Motor neuron (in vitro differentiated cells): ENCODE data around the gene RHOU. TPM values are rescaled to one million over a fixed set of nuclear protein-coding genes. Genes with fewer than 3 reads are reported as not detected.

Source experiments
- ATAC-seq, 8 experiments: fragments of 200-7000 bp; cut with Tn5 transposase; replicated peaks in 6 of 8; 2 replicates each; pipeline ENCODE4 v1.8.0; 2021; ENCODE audit warnings: mild to moderate bottlenecking in 8 of 8, moderate library complexity in 8 of 8
- H3K27ac ChIP-seq, 2 donors: fragments of 250-450 bp; sonication (Bioruptor Pico); 2 replicates each; pipeline ENCODE4 v1.9.0; 2021; ENCODE audit warnings: antibody characterized with exemption in 2 of 2, mild to moderate bottlenecking in 2 of 2, moderate library complexity in 1 of 2
- H3K4me1 ChIP-seq, 2 donors: fragments of 250-450 bp; sonication (Bioruptor Pico); replicated peaks in 1 of 2; 2 replicates each; pipeline ENCODE4 v1.6.1; 2021; ENCODE audit warnings: antibody characterized with exemption in 2 of 2, mild to moderate bottlenecking in 2 of 2, moderate library complexity in 1 of 2
- H3K4me3 ChIP-seq, 5 donors: fragments of 250-450 bp; sonication (Bioruptor Pico); 2 replicates each; pipeline ENCODE4 v1.9.0; 2021; ENCODE audit warnings: antibody characterized with exemption in 5 of 5, mild to moderate bottlenecking in 5 of 5, moderate library complexity in 4 of 5
- WGBS, 10 experiments: fragments of 450-650 bp; shearing (Covaris generic); methylation state at CpG; one replicate each; pipeline ENCODE4 v1.0.0; 2022; 5-methylcytosine and 5-hydroxymethylcytosine counted together
- in situ Hi-C, 9 experiments: fragments of 400-800 bp; cut with MboI; loops; one replicate each; pipeline ENCODE4 v1.15.0; 2021; ENCODE audit warnings: low sequenced_read_pairs in 9 of 9, low pct_unique_long_range_greater_than_20kb in 2 of 9; ENCODE audit not compliant: unreplicated experiment in 9 of 9
- total RNA-seq, 8 experiments: library from RNA; unstranded; fragments of 300-600 nt; gene quantifications; 2 replicates each; pipeline versions ENCODE4 v1.2.3 to v1.2.4, GENCODE V29; 2022

RHOU gene
- total RNA-seq, 8 experiments from 2014 or later: 3.3 to 51.6 (median 21.2) TPM

DNA sequence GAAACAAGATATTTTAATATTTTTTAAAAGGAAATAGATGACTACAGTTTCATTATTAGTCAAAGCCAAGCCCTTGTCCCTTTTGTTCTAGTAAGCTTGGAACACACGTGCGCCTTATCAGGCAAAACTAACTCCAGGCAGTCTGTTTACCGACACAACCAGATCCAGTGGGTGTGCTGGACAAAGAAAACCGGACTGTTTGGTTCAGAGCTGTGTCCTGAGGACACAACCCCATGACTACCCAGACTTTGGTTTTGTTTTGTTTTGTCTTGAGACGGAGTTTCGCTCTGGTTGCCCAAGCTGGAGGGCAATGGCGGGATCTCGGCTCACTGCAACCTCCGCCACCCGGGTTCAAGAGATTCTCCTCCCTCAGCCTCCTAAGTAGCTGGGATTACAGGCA lies 13.9 kb upstream of the RHOU start:
- WGBS, 10 experiments: 80 to 99% (median 90%) methylated on average over 2 to 10 of the region's 10 CpGs; no CpG with 5 or more reads in 3 of the 10 experiments
- H3K4me1 ChIP-seq: peaks cover 10% of the 10 kb centered on the region in 2 donors
- H3K4me3 ChIP-seq: no peak overlapping the region
- in situ Hi-C loops: no loop called here
- H3K27ac ChIP-seq: no peak overlapping the region
- no peak for ATAC-seq

DNA sequence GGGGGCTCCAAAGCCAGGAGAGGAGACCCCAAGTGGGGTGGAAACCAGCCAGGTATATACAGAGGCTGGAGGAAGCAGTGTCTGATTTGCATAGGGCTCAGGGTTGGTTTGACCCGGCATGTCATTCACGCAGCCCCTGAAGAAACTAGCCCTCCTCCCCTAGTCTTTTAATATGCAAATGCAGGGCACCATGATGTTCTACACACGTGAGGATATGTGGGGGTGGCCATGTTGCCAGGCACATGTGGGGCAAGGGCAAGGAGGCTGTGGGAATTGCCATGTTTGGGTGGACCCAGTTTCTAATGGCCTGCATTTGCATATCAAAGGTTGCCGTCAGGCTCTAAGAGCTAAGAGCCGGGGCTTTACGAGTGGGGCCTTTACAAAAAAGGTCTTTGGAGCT lies 12.0 kb upstream of the RHOU start:
- ATAC-seq: peak in 3 of 8 experiments; percentile 64 to 83 (median 76)

DNA sequence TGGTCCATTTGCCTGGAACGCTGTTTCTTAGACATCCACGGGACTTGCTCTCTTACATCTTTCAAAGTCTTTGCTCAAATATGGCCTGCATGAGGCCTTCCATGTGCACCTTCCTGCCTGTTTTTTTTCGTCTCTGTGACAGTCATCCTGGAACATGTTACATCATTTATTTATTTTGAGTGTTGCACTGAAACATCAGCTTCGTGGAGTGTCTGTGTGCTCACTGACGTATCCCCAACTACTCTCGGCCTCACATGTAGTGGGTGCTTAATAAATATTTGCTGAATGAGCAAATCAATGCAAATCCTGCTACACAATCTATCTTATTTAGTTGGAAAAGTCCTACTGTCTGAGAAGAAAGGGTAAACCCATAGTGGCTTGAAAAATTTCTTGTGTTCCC lies 11.4 kb upstream of the RHOU start:
- in situ Hi-C loops: no loop called here
- H3K27ac ChIP-seq: no peak overlapping the region
- no peak overlapping the region for H3K4me3 ChIP-seq
- peaks cover 10% of the 10 kb centered on the region in 2 donors for H3K4me1 ChIP-seq
- 40 to 94% (median 83%) methylated on average over 2 to 6 of the region's 6 CpGs for WGBS, 10 experiments
- ATAC-seq: peak in 1 of 8 experiments; percentile 27

More for the DNA sequence above, 12.0 kb upstream of the RHOU start:
- in situ Hi-C loops: no loop called here
- no peak overlapping the region for H3K4me3 ChIP-seq
- no peak overlapping the region for H3K27ac ChIP-seq
- 22 to 100% (median 56%) methylated on average over 2 to 6 of the region's 6 CpGs; no CpG with 5 or more reads in 2 of the 10 experiments for WGBS, 10 experiments
- peaks cover 10% of the 10 kb centered on the region in 2 donors for H3K4me1 ChIP-seq

DNA sequence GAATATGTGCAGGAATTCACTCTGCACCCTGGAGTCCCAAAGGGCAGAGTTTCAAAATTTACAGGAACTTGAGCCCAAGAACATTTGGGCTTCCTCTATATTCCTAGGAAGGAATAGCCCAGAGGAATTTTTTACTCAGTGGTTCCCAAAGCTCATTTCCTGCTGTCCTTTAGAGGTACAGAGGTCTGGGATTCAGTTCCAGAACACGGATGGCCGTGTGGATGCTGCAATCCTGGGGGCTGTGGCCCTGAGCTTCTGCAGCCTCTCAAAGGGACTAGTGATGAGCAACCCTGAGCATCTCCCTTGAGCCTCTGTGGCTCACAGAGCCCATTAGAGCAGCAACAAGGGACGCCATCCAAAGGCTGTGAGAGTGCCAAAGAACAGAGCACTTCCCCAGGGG lies 10.1 kb upstream of the RHOU start:
- in situ Hi-C loops: loop anchor here in 2 of 9 experiments (25.0 kb wide), 1 partner anchor 512 kb away; no protein-coding TSS in a partner anchor
- no peak overlapping the region for H3K4me3 ChIP-seq
- H3K4me1 ChIP-seq: peaks cover 10% of the 10 kb centered on the region in 2 donors
- H3K27ac ChIP-seq: no peak overlapping the region
- 40 to 100% (median 97%) methylated on average over 2 to 3 of the region's 3 CpGs; no CpG with 5 or more reads in 4 of the 10 experiments for WGBS, 10 experiments
- no peak for ATAC-seq

DNA sequence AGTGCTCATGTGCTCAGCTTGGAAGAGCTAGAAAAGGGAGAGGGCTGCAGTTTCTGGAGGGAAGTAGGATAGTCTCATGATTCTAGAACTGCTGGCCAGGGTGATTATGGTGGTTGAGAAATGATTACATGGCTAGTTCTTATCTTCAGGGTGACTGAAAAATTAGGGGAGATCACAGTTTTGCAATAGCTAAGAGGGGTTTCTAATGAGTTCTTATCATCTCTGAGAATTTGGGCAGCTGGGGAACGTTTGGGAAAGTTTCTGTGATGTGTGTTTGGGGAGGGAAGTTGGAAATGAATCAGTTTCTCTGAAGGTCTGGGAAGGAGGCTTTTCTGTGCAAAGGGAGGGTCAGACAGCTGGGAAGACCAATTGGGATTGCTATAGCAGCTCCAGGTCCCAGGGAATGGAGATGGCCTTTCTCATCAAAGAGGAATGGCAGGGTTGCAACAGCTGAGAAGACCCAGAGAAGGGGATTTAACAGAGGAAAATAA lies 7.6 kb upstream of the RHOU start:
- no peak overlapping the region for H3K27ac ChIP-seq
- H3K4me3 ChIP-seq: no peak overlapping the region
- H3K4me1 ChIP-seq: peaks cover 10% of the 10 kb centered on the region in 2 donors
- no peak for ATAC-seq
- in situ Hi-C loops: loop anchor here in 2 of 9 experiments (25.0 kb wide), 1 partner anchor 510 kb away; no protein-coding TSS in a partner anchor
- 0 to 29% (median 27%) methylated on average over 1 of the region's 1 CpG; no CpG with 5 or more reads in 5 of the 10 experiments for WGBS, 10 experiments

DNA sequence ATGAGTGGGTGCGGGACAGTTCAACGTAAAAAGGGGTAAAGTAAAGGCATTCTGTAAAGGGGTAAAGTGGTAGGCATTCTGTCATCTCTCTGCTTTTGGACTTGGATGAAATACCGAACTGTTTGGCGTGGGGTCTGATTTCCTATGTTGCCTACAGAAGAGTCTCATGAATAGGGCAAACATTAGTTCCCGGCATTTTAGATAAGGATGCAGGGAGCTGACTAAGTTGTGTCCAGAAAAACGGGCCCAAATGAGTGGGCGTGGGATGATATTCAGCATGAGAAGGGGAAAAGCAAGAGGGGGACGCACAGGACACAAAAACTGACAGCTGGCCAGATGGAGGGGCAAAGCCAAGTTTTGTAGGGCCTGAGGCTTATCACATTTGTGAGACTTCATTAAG lies 2.9 kb upstream of the RHOU start:
- no peak overlapping the region for H3K27ac ChIP-seq
- WGBS, 10 experiments: 68 to 100% (median 84%) methylated on average over 1 to 8 of the region's 8 CpGs
- in situ Hi-C loops: loop anchor here in 3 of 9 experiments (10.0 to 25.0 kb wide), 2 partner anchors 492 to 505 kb away; no protein-coding TSS in a partner anchor
- no peak overlapping the region for H3K4me3 ChIP-seq
- H3K4me1 ChIP-seq: peaks cover 5 to 8% of the 10 kb centered on the region in 2 donors
- ATAC-seq: no peak

DNA sequence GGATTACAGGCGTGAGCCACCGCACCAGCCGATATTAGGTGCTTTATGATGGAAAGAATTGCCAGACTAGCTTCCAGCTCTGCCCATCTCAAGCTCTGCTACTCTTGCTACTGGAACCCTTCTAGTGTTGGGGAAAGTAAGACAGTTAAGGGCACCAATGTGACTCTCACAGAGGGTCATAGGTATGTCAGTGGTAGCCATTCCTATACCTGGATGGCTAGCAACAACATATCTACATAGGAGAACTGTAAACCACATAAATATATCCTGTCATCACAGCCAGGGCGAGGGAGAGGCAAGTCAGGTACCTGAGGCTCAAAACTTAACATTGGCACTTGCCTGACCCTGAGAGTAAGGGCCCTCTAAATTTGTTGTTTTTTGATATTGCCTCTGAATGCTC lies 1.7 kb upstream of the RHOU start:
- Histone ChIP-seq H3K27ac (no peak overlapping the region), H3K4me3 (no peak overlapping the region), H3K4me1 (peaks cover 13 to 16% of the 10 kb centered on the region in 2 donors)
- in situ Hi-C loops: loop anchor here in 3 of 9 experiments (10.0 to 25.0 kb wide), 2 partner anchors 491 to 504 kb away; no protein-coding TSS in a partner anchor
- ATAC-seq: no peak
- 92 to 100% (median 96%) methylated on average over 1 to 4 of the region's 4 CpGs; no CpG with 5 or more reads in 5 of the 10 experiments for WGBS, 10 experiments

DNA sequence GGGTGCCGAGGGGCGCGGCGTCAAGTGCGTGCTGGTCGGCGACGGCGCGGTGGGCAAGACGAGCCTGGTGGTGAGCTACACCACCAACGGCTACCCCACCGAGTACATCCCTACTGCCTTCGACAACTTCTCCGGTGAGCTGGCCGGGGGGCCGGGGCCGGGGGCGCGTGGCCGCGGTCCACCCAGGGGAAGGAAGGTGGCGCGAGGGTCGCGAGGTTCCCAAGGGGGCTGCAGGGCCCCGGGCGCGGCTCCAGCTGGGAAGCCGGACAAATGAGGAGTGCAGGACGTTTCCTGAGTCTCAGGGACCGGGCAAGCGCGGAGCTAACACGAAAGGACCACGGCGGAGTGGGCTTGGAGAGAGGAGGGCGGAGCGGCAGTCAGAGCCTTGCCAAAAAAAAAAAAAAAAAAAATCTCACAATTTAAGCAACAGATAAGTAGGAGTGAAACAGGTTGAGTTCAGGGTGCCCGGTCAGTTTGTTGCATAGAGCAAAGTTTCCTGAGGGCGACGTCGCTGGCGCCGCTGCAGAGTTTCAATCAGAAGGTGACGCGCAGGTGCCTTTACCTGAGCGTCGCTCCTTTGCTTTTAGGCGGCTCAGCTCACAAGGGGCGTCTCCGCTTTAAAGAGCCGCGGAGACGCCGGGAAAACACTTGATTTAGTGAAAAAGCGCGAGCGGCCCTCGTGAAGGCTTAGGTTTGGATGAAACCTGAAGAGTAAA lies 750 bp downstream of the RHOU start:
- 0 to 44% (median 1%) methylated on average over 1 to 42 of the region's 60 CpGs; no CpG with 5 or more reads in 2 of the 10 experiments for WGBS, 10 experiments
- peaks cover 16 to 20% of the 10 kb centered on the region in 2 donors for H3K4me1 ChIP-seq
- H3K4me3 ChIP-seq: peak overlapping the region; percentile 62 to 92 (median 88)
- H3K27ac ChIP-seq: peak overlapping the region; percentile 79 to 89
- ATAC-seq: peak; percentile 14 to 43 (median 23)
- in situ Hi-C loops: loop anchor here in 3 of 9 experiments (10.0 to 25.0 kb wide), 2 partner anchors 489 to 501 kb away; no protein-coding TSS in a partner anchor

DNA sequence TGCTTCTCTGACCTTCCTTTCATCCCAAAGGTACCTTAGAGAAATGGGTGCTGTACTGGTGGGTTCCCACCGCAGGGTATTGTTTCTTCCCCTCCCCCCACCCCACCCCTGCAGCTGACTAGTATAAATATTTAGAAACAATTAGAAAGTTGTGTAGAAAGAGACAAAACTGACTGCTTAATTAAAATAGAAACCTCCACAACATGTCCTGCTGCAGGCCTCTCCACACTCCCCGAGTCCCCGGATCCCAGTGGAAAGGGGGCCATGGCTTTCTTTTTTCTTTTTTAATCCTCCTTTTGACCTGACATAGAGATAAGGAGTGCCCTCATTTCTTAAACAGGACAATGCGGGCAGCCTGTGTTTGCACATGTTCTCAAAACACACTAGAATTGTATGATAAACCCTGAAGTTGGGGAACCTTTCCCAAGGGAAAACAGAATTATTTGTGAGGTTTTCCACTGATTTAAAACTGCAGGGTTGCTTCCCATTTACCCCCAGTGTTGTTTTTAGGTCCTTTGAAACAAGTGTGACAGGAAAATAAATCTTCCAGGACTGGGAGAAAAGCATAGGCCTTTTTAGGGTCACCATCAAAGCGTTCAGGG lies 1.7 kb downstream of the RHOU start:
- Histone ChIP-seq H3K27ac (no peak overlapping the region), H3K4me1 (peaks cover 16 to 20% of the 10 kb centered on the region in 2 donors), H3K4me3 (peak overlapping the region; percentile 62 to 92 (median 88))
- WGBS, 10 experiments: 0 to 62% (median 7%) methylated on average over 1 to 5 of the region's 5 CpGs; no CpG with 5 or more reads in 1 of the 10 experiments
- in situ Hi-C loops: loop anchor here in 3 of 9 experiments (10.0 to 25.0 kb wide), 2 partner anchors 488 to 500 kb away; no protein-coding TSS in a partner anchor
- ATAC-seq: no peak

DNA sequence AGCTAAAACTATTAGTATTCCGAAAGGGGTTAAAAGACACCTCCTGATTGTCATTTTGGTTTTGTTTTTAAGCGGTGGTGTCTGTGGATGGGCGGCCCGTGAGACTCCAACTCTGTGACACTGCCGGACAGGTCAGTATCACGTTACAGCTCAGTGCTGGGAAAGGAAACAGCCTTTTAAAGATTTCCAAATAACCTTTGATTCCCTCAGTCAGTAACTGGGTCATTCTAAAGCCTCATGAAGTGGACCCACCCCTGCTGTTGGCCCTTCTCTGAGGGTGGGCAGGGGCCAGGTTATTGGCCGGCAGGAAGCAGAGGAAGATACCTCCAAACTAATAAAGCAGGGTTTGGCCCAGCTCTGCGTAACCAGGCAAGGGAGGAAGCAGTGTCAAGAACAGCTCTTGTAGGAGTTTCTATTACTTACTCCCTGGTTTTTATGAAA lies 2.3 kb downstream of the RHOU start:
- Histone ChIP-seq H3K27ac (no peak overlapping the region), H3K4me3 (peak overlapping the region; percentile 62 to 92 (median 88)), H3K4me1 (peaks cover 16 to 20% of the 10 kb centered on the region in 2 donors)
- in situ Hi-C loops: loop anchor here in 3 of 9 experiments (10.0 to 25.0 kb wide), 2 partner anchors 487 to 500 kb away; no protein-coding TSS in a partner anchor
- WGBS, 10 experiments: 3 to 76% (median 40%) methylated on average over 3 to 8 of the region's 8 CpGs; no CpG with 5 or more reads in 2 of the 10 experiments
- no peak for ATAC-seq

DNA sequence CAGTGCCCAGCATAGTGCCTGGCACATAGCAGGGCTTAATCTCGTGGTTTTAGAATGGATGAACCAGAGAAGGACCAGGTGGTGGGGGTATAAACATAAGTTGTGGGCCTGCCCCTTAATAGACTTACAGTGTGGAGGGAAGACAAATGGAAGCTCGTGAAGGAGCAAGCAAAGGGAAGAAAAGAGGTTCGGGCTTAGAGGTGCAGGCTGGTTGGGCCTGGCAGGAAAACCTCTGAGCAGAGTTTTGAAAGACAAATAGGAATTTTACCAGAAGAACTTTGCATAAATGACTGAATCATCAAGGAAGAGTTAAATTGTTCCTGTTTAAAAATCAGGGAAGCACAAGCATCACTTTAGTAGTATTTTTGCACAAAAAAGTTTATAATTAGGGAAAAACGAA lies 4.5 kb downstream of the RHOU start:
- H3K4me1 ChIP-seq: peaks cover 15 to 16% of the 10 kb centered on the region in 2 donors
- 65 to 100% (median 83%) methylated on average over 1 to 4 of the region's 4 CpGs for WGBS, 10 experiments
- H3K27ac ChIP-seq: no peak overlapping the region
- in situ Hi-C loops: loop anchor here in 3 of 9 experiments (10.0 to 25.0 kb wide), 2 partner anchors 485 to 497 kb away; no protein-coding TSS in a partner anchor
- no peak overlapping the region for H3K4me3 ChIP-seq
- no peak for ATAC-seq

DNA sequence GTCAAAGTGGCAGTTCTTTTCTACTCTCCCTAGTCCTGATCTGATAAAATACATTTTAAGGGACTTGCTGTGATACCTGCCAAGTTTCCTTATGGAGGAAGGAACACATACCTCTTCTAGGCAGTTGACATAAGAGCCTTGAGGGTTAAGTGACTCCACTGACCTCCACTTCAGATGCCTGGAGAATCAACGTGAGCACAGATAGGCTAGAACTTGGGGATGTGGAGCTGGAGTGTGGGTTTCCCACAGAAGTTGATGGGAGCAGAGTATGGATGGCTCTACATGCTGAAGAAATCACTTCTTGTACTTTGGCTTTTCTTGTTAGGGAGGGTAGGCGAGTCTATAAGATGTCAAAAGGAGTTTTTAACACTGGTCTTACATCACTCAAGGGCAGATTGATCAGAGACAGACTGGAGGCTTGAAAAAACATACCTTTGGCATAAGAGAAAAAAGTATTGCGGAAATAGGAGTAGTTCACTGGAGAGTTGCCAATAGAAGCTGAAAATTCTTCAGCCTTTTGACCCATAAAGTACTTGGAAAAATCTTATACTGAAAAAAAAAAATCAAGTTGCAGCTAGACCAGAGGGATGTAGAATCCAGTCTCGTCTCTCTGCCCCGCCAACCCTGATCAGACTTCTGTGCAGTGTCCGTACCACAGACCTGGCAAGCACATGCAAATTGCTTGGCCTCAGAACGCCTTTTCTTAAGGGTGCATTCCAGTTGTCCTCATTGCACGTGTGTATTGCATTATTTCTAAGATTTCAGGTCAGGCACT lies 5.5 kb downstream of the RHOU start:
- Histone ChIP-seq H3K4me1 (peaks cover 15 to 16% of the 10 kb centered on the region in 2 donors), H3K4me3 (no peak overlapping the region), H3K27ac (no peak overlapping the region)
- ATAC-seq: no peak
- in situ Hi-C loops: loop anchor here in 2 of 9 experiments (25.0 kb wide), 1 partner anchor 497 kb away; no protein-coding TSS in a partner anchor
- 30 to 96% (median 78%) methylated on average over 2 to 8 of the region's 8 CpGs for WGBS, 10 experiments
